Upper lobe of right lung (tissue), 1 donor: Measurements from ENCODE around the gene NDUFS1. TPM values are rescaled to one million over a fixed set of nuclear protein-coding genes. Genes with fewer than 3 reads are reported as not detected.

Source experiments
- ATAC-seq: fragments of 200-7000 bp; cut with Tn5 transposase; one replicate; pipeline ENCODE4 v1.9.1; 2020; ENCODE audit warnings: mild to moderate bottlenecking, moderate library complexity
- DNase-seq: peaks from one replicate; pipeline ENCODE4 v3.0.0-alpha.2; 2020
- H3K27ac ChIP-seq: fragments of 200-600 bp; one replicate; pipeline ENCODE4 v1.8.0; 2022
- H3K27me3 ChIP-seq: fragments of 200-600 bp; one replicate; pipeline ENCODE4 v1.8.0; 2022; ENCODE audit warnings: mild to moderate bottlenecking
- H3K36me3 ChIP-seq: fragments of 200-600 bp; one replicate; pipeline ENCODE4 v1.8.0; 2022
- H3K4me1 ChIP-seq: fragments of 200-600 bp; one replicate; pipeline ENCODE4 v1.8.0; 2022
- H3K4me3 ChIP-seq: fragments of 200-600 bp; one replicate; pipeline ENCODE4 v1.8.0; 2022; ENCODE audit warnings: mild to moderate bottlenecking
- H3K9me3 ChIP-seq: fragments of 200-600 bp; one replicate; pipeline ENCODE4 v1.8.0; 2022
- CTCF ChIP-seq: fragments of 200-600 bp; IDR thresholded peaks from one replicate; pipeline ENCODE4 v1.8.0; 2022; ENCODE audit warnings: antibody characterized with exemption
- intact Hi-C: fragments of 100-400 bp; cut with DNase I; formaldehyde crosslinking; loops from one replicate; pipeline ENCODE4 v1.11.0; 2022
- total RNA-seq: library from RNA; stranded (reverse); fragmentation: NEBNext Ultra II Directional; extraction: Animal tissue kit (Norgen Biotek cat#: 25700); gene quantifications from one replicate; pipeline ENCODE4 v1.2.1, GENCODE V29; 2021
- donor health status: DM: no; HTN: yes; CAD: no; lungs with severe emphysema.

NDUFS1 gene
- total RNA-seq, 1 donor from 2014 or later: 65.7 TPM

- DNase-seq (no peak), ATAC-seq (no peak)
- no peak overlapping the region for H3K27ac ChIP-seq
- no peak overlapping the region for H3K4me3 ChIP-seq
- H3K36me3 ChIP-seq: peaks cover 26% of the 10 kb centered on the region
- H3K27me3 ChIP-seq: no peaks in the 10 kb centered on the region
- TF ChIP-seq CTCF: no peak
- peaks cover 3% of the 10 kb centered on the region for H3K9me3 ChIP-seq
- no peaks in the 10 kb centered on the region for H3K4me1 ChIP-seq
- intact Hi-C loops: no loop called here
Observed at GRCh38 chr2:206116278-206116677, 43.0 kb downstream of the NDUFS1 start.

GRCh38 chr2:206115026-206115578, 44.1 kb downstream of the NDUFS1 start:
- H3K4me1 ChIP-seq: no peaks in the 10 kb centered on the region
- TF ChIP-seq CTCF: no peak
- H3K4me3 ChIP-seq: no peak overlapping the region
- no peak overlapping the region for H3K27ac ChIP-seq
- H3K27me3 ChIP-seq: no peaks in the 10 kb centered on the region
- intact Hi-C loops: no loop called here
- H3K9me3 ChIP-seq: peaks cover 3% of the 10 kb centered on the region
- ATAC-seq (no peak), DNase-seq (no peak)
- H3K36me3 ChIP-seq: peaks cover 14% of the 10 kb centered on the region

DNA sequence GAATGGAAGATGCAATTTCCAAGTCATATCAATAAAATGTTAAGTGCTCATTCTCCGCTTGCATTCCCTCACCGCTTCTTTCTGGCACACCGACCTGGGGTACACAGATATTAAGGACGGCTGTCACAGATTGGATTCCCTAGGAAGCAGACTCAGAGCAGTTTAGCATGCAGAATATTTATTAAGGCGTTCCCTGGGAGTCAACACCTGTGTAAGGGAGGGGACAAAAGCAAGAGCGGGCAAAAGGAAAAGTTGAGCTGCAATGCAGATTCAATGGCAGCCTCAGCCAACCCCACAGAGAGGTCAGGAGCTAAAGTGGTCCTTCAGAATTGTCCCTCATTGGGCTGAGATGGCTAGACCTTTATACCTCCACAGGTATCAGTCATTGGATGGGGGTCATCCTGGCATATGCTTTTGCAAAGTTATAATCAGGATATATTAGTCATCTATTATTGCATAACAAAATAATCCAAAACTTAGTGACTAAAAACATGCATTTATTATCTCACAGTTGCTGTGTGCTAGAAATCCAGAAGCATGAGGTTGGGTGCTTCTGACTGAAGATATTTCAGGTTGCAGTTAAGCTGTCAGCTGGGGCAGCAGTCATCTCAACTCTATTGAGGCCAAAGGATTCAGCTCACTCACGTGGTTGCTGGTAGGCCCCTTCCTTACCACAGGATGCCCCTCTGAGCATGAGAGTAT, 46.2 kb downstream of the NDUFS1 start:
- H3K4me3 ChIP-seq: no peak overlapping the region
- H3K27ac ChIP-seq: no peak overlapping the region
- intact Hi-C loops: no loop called here
- DNase-seq: no peak
- no peaks in the 10 kb centered on the region for H3K27me3 ChIP-seq
- H3K36me3 ChIP-seq: peaks cover 9% of the 10 kb centered on the region
- no peak for ATAC-seq
- TF ChIP-seq CTCF: no peak
- H3K9me3 ChIP-seq: peaks cover 3% of the 10 kb centered on the region
- H3K4me1 ChIP-seq: no peaks in the 10 kb centered on the region

DNA sequence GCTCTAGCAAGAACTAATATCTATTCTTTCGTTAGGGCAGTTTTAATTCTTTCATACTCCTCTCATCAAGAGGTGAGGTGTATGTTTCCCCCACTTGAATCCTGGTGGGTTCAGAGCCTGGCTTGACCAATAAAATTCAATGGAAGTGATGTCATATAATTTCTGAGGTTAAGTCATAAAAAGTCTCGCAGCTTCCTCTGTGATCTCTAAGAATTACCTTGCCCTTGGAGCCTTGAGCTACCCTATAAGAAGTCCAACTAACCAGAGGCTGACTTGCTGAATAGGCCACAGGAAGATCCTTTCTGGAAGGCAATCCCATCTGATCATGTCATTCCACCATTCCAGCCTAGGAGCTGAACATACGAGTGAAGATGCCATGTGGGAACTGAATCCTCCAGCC, 47.1 kb downstream of the NDUFS1 start:
- ATAC-seq: no peak
- Histone ChIP-seq H3K27ac (no peak overlapping the region), H3K9me3 (peaks cover 3% of the 10 kb centered on the region), H3K4me1 (no peaks in the 10 kb centered on the region), H3K27me3 (no peaks in the 10 kb centered on the region), H3K36me3 (peaks cover 7% of the 10 kb centered on the region), H3K4me3 (no peak overlapping the region)
- no peak for TF ChIP-seq CTCF
- DNase-seq: no peak
- intact Hi-C loops: no loop called here

DNA sequence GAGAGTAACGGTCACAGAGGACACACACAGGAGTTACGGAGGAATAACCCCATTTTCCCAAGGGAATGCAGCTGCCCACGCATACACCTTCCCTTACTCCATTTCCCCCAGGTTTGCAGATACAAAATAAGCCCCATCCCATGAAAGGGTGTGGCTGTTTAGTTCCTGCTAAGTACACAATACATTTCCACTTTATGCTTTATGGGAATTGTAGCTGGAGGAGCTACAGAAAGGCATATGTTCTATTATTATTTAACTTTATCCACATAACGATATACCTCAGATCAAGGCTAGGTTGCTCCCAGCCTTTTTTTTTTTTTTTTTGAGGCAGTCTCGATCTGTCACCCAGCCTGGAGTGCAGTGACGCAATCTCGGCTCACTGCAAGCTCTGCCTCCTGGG, 50.5 kb downstream of the NDUFS1 start:
- H3K9me3 ChIP-seq: peaks cover 3% of the 10 kb centered on the region

More for the DNA sequence above, 50.5 kb downstream of the NDUFS1 start:
- H3K4me1 ChIP-seq: no peaks in the 10 kb centered on the region
- TF ChIP-seq CTCF: no peak
- ATAC-seq (no peak), DNase-seq (no peak)
- no peak overlapping the region for H3K4me3 ChIP-seq
- intact Hi-C loops: no loop called here
- H3K36me3 ChIP-seq: no peaks in the 10 kb centered on the region
- H3K27ac ChIP-seq: no peak overlapping the region
- H3K27me3 ChIP-seq: no peaks in the 10 kb centered on the region
